HCT116 (cell line): ENCODE data around the gene PRICKLE2. TPM values are rescaled to one million over a fixed set of nuclear protein-coding genes. Genes with fewer than 3 reads are reported as not detected.

Experiments
- ATAC-seq: fragments of 200-7000 bp; cut with Tn5 transposase; 2 replicates; pipeline ENCODE4 v1.9.1; 2020; ENCODE audit warnings: mild to moderate bottlenecking, moderate library complexity
- BruUV-seq: library from RNA; stranded (reverse); fragments of 400-500 nt; replicated peaks from 2 replicates; lab custom pipeline; 2021; lab: Mats Ljungman, UMichigan
- CTCF ChIA-PET: fragments of 300-600 bp; sonication (Branson Sonifier 250); formaldehyde crosslinking; loops from one replicate; lab custom pipeline; 2021; ENCODE audit warnings: antibody characterized with exemption; lab: Charles Lee
- POLR2A ChIA-PET: fragments of 300-600, 350-600 bp; sonication (Branson Sonifier 250); formaldehyde crosslinking; loops from one replicate; lab custom pipeline; 2021; ENCODE audit warnings: antibody characterized with exemption; lab: Charles Lee
- RAD21 ChIA-PET, 2 experiments: fragments of 300-600 bp; sonication (Branson Sonifier 250); formaldehyde crosslinking; loops; one replicate each; lab custom pipeline; 2023; ENCODE audit warnings: low total read pairs in 2 of 2; ENCODE audit not compliant: uncharacterized antibody in 2 of 2, unreplicated experiment in 2 of 2, low non-redundant PET in 1 of 2; lab: Charles Lee
- DNase-seq: peaks from one replicate; pipeline ENCODE4 v3.0.0-alpha.2; 2010; ENCODE audit warnings: low read depth, low spot score
- H2AFZ ChIP-seq: fragments of 200-600 bp; shearing (Covaris generic), sonication (generic); 2 replicates; pipeline ENCODE4 v1.6.1; 2017; ENCODE audit warnings: low read depth, mixed run types, mixed read lengths, antibody characterized with exemption, low read length; ENCODE audit not compliant: poor library complexity, severe bottlenecking
- H3K27ac ChIP-seq: 2 replicates; pipeline ENCODE4 v1.5.1; 2012; ENCODE audit warnings: low read depth, low read length
- H3K27me3 ChIP-seq: fragments of 200-600 bp; sonication (generic); 2 replicates; pipeline ENCODE4 v1.6.1; 2016; ENCODE audit warnings: mixed run types, low read length, mixed read lengths; ENCODE audit not compliant: insufficient read depth
- H3K36me3 ChIP-seq, 2 experiments: fragments of 200-500 bp in 1 of 2; fragments of 200-600 bp in 1 of 2; sonication (Bioruptor generic) in 1 of 2; sonication (generic) in 1 of 2; 2 replicates each; pipeline versions ENCODE4 v1.5.1 to v1.6.1; 2014 to 2016; ENCODE audit warnings: low read length in 2 of 2, inconsistent platforms in 1 of 2, mixed read lengths in 1 of 2, mixed run types in 1 of 2; ENCODE audit not compliant: insufficient read depth in 2 of 2, control insufficient read depth in 1 of 2
- H3K4me1 ChIP-seq, 2 experiments: fragments of 200-600 bp in 1 of 2; sonication (generic) in 1 of 2; 2 replicates each; pipeline versions ENCODE4 v1.5.1 to v1.6.1; 2012 to 2017; ENCODE audit warnings: low read length in 2 of 2, inconsistent platforms in 1 of 2, mild to moderate bottlenecking in 1 of 2, mixed read lengths in 1 of 2, mixed run types in 1 of 2, moderate library complexity in 1 of 2; ENCODE audit not compliant: insufficient read depth in 2 of 2, control insufficient read depth in 1 of 2
- H3K4me2 ChIP-seq: fragments of 200-600 bp; sonication (generic); 2 replicates; pipeline ENCODE4 v1.6.1; 2017; ENCODE audit warnings: mixed run types, low read length, mixed read lengths
- H3K4me3 ChIP-seq, 2 experiments: fragments of 200-600 bp in 1 of 2; sonication (generic) in 1 of 2; replicated peaks in 1 of 2; 2 replicates each; pipeline ENCODE4 v1.5.1; 2011 to 2016; ENCODE audit warnings: low read length in 2 of 2, control low read depth in 1 of 2, low read depth in 1 of 2, mild to moderate bottlenecking in 1 of 2, mixed read lengths in 1 of 2, mixed run types in 1 of 2
- H3K79me2 ChIP-seq: fragments of 200-600 bp; sonication (generic); 2 replicates; pipeline ENCODE4 v1.6.1; 2017; ENCODE audit warnings: mild to moderate bottlenecking, mixed run types, low read length, moderate library complexity, mixed read lengths; ENCODE audit not compliant: insufficient read depth
- H3K9ac ChIP-seq: fragments of 200-600 bp; sonication (generic); 2 replicates; pipeline ENCODE4 v1.6.1; 2016; ENCODE audit warnings: low read length, mixed read lengths
- H3K9me2 ChIP-seq: fragments of 200-600 bp; sonication (generic), shearing (Covaris generic); 2 replicates; pipeline ENCODE4 v1.6.1; 2017; ENCODE audit warnings: mixed run types, mild to moderate bottlenecking, moderate library complexity; ENCODE audit not compliant: insufficient read depth
- H3K9me3 ChIP-seq, 2 experiments: fragments of 200-500 bp in 1 of 2; fragments of 200-600 bp in 1 of 2; sonication (Bioruptor generic) in 1 of 2; sonication (generic) in 1 of 2; 2 replicates each; pipeline ENCODE4 v1.6.1; 2014 to 2017; ENCODE audit warnings: low read length in 2 of 2, mixed read lengths in 2 of 2, inconsistent platforms in 1 of 2, low read depth in 1 of 2, mild to moderate bottlenecking in 1 of 2, mixed run types in 1 of 2, moderate library complexity in 1 of 2; ENCODE audit not compliant: control insufficient read depth in 1 of 2, insufficient read depth in 1 of 2
- H4K20me1 ChIP-seq: fragments of 200-600 bp; sonication (generic), shearing (Covaris generic); 2 replicates; pipeline ENCODE4 v1.6.1; 2017; ENCODE audit warnings: mixed run types, mild to moderate bottlenecking, moderate library complexity; ENCODE audit not compliant: insufficient read depth
- CEBPB ChIP-seq: IDR thresholded peaks from 2 replicates; pipeline ENCODE4 v1.6.1; 2012; ENCODE audit warnings: low read depth
- EGR1 ChIP-seq: IDR thresholded peaks from 2 replicates; pipeline ENCODE4 v1.6.1; 2012; ENCODE audit warnings: low read depth
- ELF1 ChIP-seq: IDR thresholded peaks from 2 replicates; pipeline ENCODE4 v1.6.1; 2012; ENCODE audit warnings: low read depth, borderline replicate concordance
- FOSL1 ChIP-seq: IDR thresholded peaks from 2 replicates; pipeline ENCODE4 v1.6.1; 2012; ENCODE audit warnings: low read depth
- POLR2A ChIP-seq: IDR thresholded peaks from 2 replicates; pipeline ENCODE4 v1.7.0; 2011; ENCODE audit warnings: borderline replicate concordance; ENCODE audit not compliant: insufficient read depth, insufficient read length; ENCODE audit errors: extremely low read depth
- POLR2AphosphoS5 ChIP-seq: IDR thresholded peaks from 2 replicates; pipeline ENCODE4 v1.6.1; 2011; ENCODE audit warnings: mild to moderate bottlenecking, low read depth, low read length, moderate library complexity
- TCF7L2 ChIP-seq: IDR thresholded peaks from 2 replicates; pipeline ENCODE4 v1.7.0; 2011; ENCODE audit warnings: borderline replicate concordance, inconsistent platforms; ENCODE audit not compliant: insufficient read depth, insufficient read length; ENCODE audit errors: extremely low read depth
- ZFX ChIP-seq: fragments of 450-650 bp; IDR thresholded peaks from 2 replicates; pipeline ENCODE4 v1.6.1; 2017
- intact Hi-C: fragments of 100-400 bp; cut with micrococcal nuclease; formaldehyde crosslinking; loops from 2 replicates; pipeline ENCODE4 v1.10.0; 2022
- total RNA-seq: library from RNA; stranded (reverse); gene quantifications from one replicate; pipeline ENCODE4 v1.2.1, GENCODE V29; 2021; ENCODE audit not compliant: unreplicated experiment

Gene PRICKLE2
- total RNA-seq, 1 experiment from 2014 or later, result 0.05 TPM

DNA sequence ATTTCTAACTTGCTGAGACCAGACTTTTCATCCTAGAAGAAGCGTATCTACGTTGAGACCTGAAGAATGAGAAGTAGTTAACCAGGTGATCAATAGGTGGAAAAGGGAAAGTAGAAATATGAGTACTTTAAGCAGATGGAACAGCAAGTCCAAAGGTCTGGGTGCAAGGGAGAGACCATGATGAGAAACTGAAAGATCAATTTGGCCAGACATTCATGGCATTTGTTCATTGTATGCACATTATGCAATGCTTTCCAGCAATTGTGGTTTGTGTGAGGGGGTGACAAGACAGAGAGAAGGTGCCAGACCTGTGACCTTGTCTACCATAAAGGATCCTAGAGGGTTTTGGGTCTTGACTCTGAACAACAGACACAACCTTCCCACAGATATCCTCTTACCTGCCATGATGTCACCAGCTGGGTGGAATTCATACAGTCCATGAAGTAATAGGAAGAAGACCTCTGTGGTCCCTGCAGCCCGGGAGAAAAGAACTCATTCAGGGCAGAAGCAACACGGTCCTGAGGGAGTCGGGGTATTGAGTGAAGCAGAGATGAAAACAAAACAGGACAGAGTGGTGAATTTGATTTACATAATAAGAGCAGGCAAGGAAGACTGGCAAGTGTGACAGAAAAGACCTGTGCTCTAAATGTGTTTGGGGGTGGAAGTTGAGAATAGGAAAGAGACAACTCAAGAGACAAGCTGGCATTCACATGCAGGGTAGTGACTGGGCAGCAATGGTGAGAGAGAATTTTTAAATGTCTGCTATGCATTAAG lies 138.6 kb downstream of the PRICKLE2 start:
- H3K9ac ChIP-seq, result no peak overlapping the region
- no peaks in the 10 kb centered on the region for H4K20me1 ChIP-seq
- H3K36me3 ChIP-seq, result no peaks in the 10 kb centered on the region
- ChIA-PET POLR2A (no interaction called here), RAD21 (no interaction called here), CTCF (no interaction called here)
- no peaks in the 10 kb centered on the region for H3K79me2 ChIP-seq
- peaks cover 0 to 9% of the 10 kb centered on the region in 2 experiments; a peak in 2 of 4 replicates for H3K4me1 ChIP-seq
- ATAC-seq, result no peak
- no peak overlapping the region for H3K27ac ChIP-seq
- BruUV-seq, result no TSS peak
- intact Hi-C loops, result no loop called here
- H3K9me3 ChIP-seq, result no peaks in the 10 kb centered on the region
- H3K27me3 ChIP-seq, result peaks cover 5% of the 10 kb centered on the region
- TF ChIP-seq POLR2AphosphoS5, result no peak
- no peak for TF ChIP-seq EGR1
- TF ChIP-seq ELF1, result no peak
- no peak for TF ChIP-seq CEBPB
- TF ChIP-seq ZFX, result no peak
- TF ChIP-seq POLR2A, result no peak
- TF ChIP-seq FOSL1, result no peak
- no peak for DNase-seq
- no peak overlapping the region for H2AFZ ChIP-seq
- no peak overlapping the region for H3K4me3 ChIP-seq
- no peak overlapping the region for H3K4me2 ChIP-seq
- H3K9me2 ChIP-seq, result no peaks in the 10 kb centered on the region

DNA sequence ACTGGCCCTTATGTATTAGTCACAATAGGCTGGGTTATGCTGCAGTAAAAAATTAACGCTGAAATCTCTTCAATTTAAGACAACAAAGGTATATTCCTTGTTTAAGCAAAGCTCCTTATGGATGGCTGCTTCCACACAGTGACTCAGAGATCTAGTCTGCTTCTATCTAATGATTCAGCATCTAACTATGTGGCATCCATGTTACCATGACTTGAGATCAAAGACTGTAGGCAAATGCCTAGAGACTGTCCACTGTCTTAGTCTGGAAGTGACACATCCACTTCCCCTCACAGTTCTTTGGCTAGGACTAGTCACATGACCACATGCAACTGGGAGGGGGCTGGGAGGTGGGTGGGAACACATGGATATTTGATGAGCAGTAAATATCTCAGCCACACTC lies 140.6 kb downstream of the PRICKLE2 start:
- BruUV-seq, result no TSS peak
- Histone ChIP-seq H3K4me3 (no peak overlapping the region), H3K9me2 (no peaks in the 10 kb centered on the region), H3K79me2 (no peaks in the 10 kb centered on the region), H3K36me3 (no peaks in the 10 kb centered on the region), H3K9ac (no peak overlapping the region), H3K9me3 (no peaks in the 10 kb centered on the region), H2AFZ (no peak overlapping the region), H3K27me3 (no peaks in the 10 kb centered on the region; the same call in 1 of the 2 replicates), H4K20me1 (no peaks in the 10 kb centered on the region), H3K4me2 (peak overlapping the region; percentile 6; the same call in 1 of the 2 replicates), H3K4me1 (peaks cover 0 to 9% of the 10 kb centered on the region in 2 experiments; a peak in 2 of 4 replicates), H3K27ac (no peak overlapping the region)
- intact Hi-C loops, result no loop called here
- DNase-seq (peak; percentile 26), ATAC-seq (peak; percentile 72)
- ChIA-PET RAD21 (no interaction called here), CTCF (no interaction called here), POLR2A (no interaction called here)
- TF ChIP-seq TCF7L2 (peak; percentile 44), POLR2AphosphoS5 (no peak)
